Aorta (tissue), 5 donors: ENCODE data around the gene HLA-DRB1. TPM values are rescaled to one million over a fixed set of nuclear protein-coding genes. Genes with fewer than 3 reads are reported as not detected.

Experiments
- ATAC-seq: fragments of 200-7000 bp; cut with Tn5 transposase; one replicate; pipeline ENCODE4 v1.9.1; 2022; ENCODE audit warnings: moderate library complexity; ENCODE audit not compliant: low FRiP score
- DNase-seq, 2 donors: peaks; one replicate each; pipeline ENCODE4 v3.0.0-alpha.2; 2020
- H3K27ac ChIP-seq, 2 donors: one replicate each; pipeline ENCODE4 v1.5.1; 2013; ENCODE audit warnings: low read length in 2 of 2, mild to moderate bottlenecking in 2 of 2, moderate library complexity in 2 of 2, control low read depth in 1 of 2, inconsistent platforms in 1 of 2, low read depth in 1 of 2
- H3K27me3 ChIP-seq, 2 donors: one replicate each; pipeline ENCODE4 v1.6.1; 2013; ENCODE audit warnings: control low read depth in 1 of 2, low read length in 1 of 2, mild to moderate bottlenecking in 1 of 2, moderate library complexity in 1 of 2; ENCODE audit not compliant: insufficient read depth in 2 of 2, control insufficient read depth in 1 of 2
- H3K36me3 ChIP-seq, 2 donors: one replicate each; pipeline ENCODE4 v1.6.1; 2013; ENCODE audit warnings: control low read depth in 1 of 2, low read length in 1 of 2, mild to moderate bottlenecking in 1 of 2; ENCODE audit not compliant: insufficient read depth in 2 of 2, control insufficient read depth in 1 of 2
- H3K4me1 ChIP-seq, 2 donors: one replicate each; pipeline ENCODE4 v1.6.1; 2013; ENCODE audit warnings: low read length in 2 of 2, control low read depth in 1 of 2, mild to moderate bottlenecking in 1 of 2, moderate library complexity in 1 of 2; ENCODE audit not compliant: insufficient read depth in 2 of 2, control insufficient read depth in 1 of 2
- H3K4me3 ChIP-seq, 2 donors: one replicate each; pipeline ENCODE4 v1.5.1; 2013; ENCODE audit warnings: low read length in 2 of 2, control low read depth in 1 of 2, mild to moderate bottlenecking in 1 of 2
- H3K9me3 ChIP-seq: one replicate; pipeline ENCODE4 v1.6.1; 2013; ENCODE audit warnings: mild to moderate bottlenecking, low read length; ENCODE audit not compliant: control insufficient read depth
- WGBS, 2 donors: extraction: QIAGEN DNeasy Blood & Tissue Kit; methylation state at CpG; one replicate each; pipeline ENCODE4 v1.1.7; 2013; 5-methylcytosine and 5-hydroxymethylcytosine counted together
- intact Hi-C, 2 donors: fragments of 100-400 bp; cut with DNase I; formaldehyde crosslinking; loops; one replicate each; pipeline versions ENCODE4 v1.14.2 to v1.15.0; 2022
- polyA plus RNA-seq, 2 donors: library from polyadenylated mRNA; stranded (reverse); fragments of 200-250 nt; gene quantifications; one replicate each; pipeline ENCODE4 v1.2.3, GENCODE V29; 2013
- total RNA-seq, 2 donors: library from RNA; stranded (reverse); fragmentation: NEBNext Ultra II Directional; extraction: Animal tissue kit (Norgen Biotek cat#: 25700); gene quantifications; one replicate each; pipeline ENCODE4 v1.2.1, GENCODE V29; 2021
- donor health status: healthy with polysubstance abuse.
- donor health status: Bipolar disorder and iron deficiency.
- donor health status: DM: no; HTN: no; CAD: no.
- donor health status: DM: no; HTN: no; CAD: no.
- donor health status: DM: yes; HTN: yes; CAD: no.

The HLA-DRB1 gene
- total and polyA plus RNA-seq, 4 donors, result 18.5 to 157 (median 114) TPM

GRCh38 chr6:32613475-32613874 is 23.8 kb upstream of the HLA-DRB1 start:
- Histone ChIP-seq H3K4me3 (no peak overlapping the region), H3K9me3 (peaks cover 2% of the 10 kb centered on the region), H3K27me3 (peaks cover 0 to 1% of the 10 kb centered on the region in 2 donors), H3K27ac (no peak overlapping the region), H3K4me1 (no peaks in the 10 kb centered on the region), H3K36me3 (no peaks in the 10 kb centered on the region)
- DNase-seq (no peak), ATAC-seq (no peak)
- intact Hi-C loops, result no loop called here
- WGBS, 2 donors, result 27 to 28% methylated on average over 6 of the region's 6 CpGs

GRCh38 chr6:32610682-32611296 is 21.1 kb upstream of the HLA-DRB1 start:
- Histone ChIP-seq H3K27me3 (no peaks in the 10 kb centered on the region), H3K4me1 (no peaks in the 10 kb centered on the region), H3K4me3 (no peak overlapping the region), H3K27ac (no peak overlapping the region), H3K36me3 (no peaks in the 10 kb centered on the region), H3K9me3 (no peaks in the 10 kb centered on the region)
- intact Hi-C loops, result no loop called here
- DNase-seq, result no peak
- no peak for ATAC-seq
- 20 to 25% methylated on average over 3 of the region's 3 CpGs for WGBS, 2 donors

DNA sequence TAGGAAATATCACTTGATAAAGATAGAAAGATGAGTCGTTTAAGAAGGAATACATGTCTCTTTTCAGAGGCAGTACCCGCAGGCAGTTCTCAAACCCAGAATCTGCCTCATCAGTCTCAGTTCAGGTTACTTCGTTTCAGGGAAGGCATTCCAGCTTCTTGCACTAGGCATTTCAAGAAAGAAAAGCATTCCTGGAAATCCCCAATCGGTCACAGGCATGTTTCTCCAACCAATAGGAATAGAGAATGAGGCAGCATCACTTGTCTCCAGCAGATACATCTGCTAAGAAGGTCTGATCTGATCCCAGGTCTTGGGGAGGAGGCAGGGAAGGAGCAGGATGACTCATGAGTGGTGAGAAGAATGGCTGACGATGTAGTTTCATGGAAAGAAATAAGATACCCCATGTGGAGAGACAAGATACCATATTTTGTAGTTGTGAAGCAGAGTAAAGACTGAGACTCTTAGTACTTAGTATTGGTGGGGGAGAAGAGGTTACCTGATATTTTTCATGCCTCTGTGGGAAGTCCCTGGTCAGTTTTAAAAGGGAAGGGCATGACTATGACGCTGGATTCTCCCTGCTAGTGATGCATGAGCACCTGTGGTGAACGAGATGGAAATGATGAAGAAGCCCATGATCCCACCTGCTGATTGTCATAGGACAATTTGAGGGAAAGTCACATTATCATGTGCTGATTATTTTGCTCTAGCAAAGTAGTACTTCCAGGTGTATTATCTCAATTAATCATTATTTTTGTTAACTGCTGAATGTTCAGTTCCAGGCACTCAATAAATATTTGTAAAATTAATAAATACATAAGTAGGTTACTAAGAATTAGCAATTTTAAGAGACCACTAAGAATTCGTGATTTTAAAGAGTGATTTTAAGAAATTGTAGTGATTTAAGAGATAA is 20.3 kb upstream of the HLA-DRB1 start:
- no peak overlapping the region for H3K4me3 ChIP-seq
- intact Hi-C loops, result no loop called here
- no peak for DNase-seq
- 12 to 14% methylated on average over 8 of the region's 8 CpGs for whole genome bisulfite sequencing, 2 donors
- no peaks in the 10 kb centered on the region for H3K36me3 ChIP-seq
- ATAC-seq, result peak; percentile 91
- H3K4me1 ChIP-seq, result no peaks in the 10 kb centered on the region
- no peaks in the 10 kb centered on the region for H3K9me3 ChIP-seq
- no peaks in the 10 kb centered on the region for H3K27me3 ChIP-seq
- H3K27ac ChIP-seq, result no peak overlapping the region

DNA sequence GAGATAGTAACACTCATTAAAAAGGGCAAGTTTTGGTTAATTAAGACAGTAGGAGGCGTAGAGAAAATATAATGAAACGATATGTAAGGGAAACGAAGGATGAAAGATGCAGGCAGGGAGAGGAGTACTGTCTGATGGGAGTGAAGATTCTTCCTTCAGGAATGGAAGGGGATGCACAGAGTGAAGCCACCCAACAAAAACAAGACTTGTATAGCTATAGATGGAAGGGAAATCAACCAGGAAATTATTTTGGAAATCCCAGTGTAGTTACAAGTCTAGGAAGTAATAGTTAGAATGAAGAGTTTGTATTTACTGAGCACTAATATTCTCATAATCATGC is 19.7 kb upstream of the HLA-DRB1 start:
- no peaks in the 10 kb centered on the region for H3K27me3 ChIP-seq
- ATAC-seq (no peak), DNase-seq (no peak)
- no peaks in the 10 kb centered on the region for H3K9me3 ChIP-seq
- no peaks in the 10 kb centered on the region for H3K4me1 ChIP-seq
- H3K4me3 ChIP-seq, result no peak overlapping the region
- WGBS, 2 donors, result 52 to 58% methylated on average over 3 of the region's 3 CpGs
- no peak overlapping the region for H3K27ac ChIP-seq
- intact Hi-C loops, result no loop called here
- H3K36me3 ChIP-seq, result no peaks in the 10 kb centered on the region

DNA sequence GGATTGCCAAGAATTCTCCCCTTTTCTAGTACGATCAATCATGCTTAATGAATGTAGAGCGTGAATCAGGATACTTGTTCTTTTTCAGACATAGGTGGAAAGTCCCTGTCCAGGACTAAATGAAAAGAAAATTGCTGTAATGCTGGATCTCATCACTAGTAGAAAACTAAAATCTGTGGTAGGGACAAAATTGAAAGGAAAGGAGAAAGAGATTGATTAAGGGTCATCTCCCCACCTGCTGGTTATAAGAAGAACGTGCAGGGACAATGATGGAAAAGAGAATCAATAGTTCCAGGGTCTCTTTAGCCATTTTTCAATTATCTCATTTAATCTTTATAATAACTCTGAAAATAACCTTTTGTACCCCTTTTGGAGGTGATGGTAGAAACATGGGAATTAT is 18.7 kb upstream of the HLA-DRB1 start:
- 30 to 33% methylated on average over 3 of the region's 3 CpGs for WGBS, 2 donors
- ATAC-seq, result no peak
- no peaks in the 10 kb centered on the region for H3K4me1 ChIP-seq
- no peaks in the 10 kb centered on the region for H3K36me3 ChIP-seq
- H3K27ac ChIP-seq, result no peak overlapping the region
- intact Hi-C loops, result no loop called here
- H3K4me3 ChIP-seq, result no peak overlapping the region
- H3K9me3 ChIP-seq, result no peaks in the 10 kb centered on the region
- no peaks in the 10 kb centered on the region for H3K27me3 ChIP-seq
- no peak for DNase-seq

DNA sequence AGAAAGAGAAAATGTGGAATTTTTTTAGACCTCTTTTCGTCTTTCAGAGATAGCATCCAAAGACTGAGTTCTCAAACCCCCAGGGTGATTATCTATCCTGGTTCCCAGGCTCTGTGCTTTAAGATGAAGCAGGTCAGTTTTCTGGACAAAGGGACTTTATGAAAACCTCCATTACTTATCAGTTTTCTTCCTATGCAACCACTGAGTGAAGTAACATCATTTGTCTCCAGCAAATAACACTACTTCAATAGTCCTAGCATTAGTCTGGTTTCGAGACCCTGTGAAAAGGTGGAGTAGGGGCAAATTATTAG is 18.3 kb upstream of the HLA-DRB1 start:
- intact Hi-C loops, result no loop called here

DNA sequence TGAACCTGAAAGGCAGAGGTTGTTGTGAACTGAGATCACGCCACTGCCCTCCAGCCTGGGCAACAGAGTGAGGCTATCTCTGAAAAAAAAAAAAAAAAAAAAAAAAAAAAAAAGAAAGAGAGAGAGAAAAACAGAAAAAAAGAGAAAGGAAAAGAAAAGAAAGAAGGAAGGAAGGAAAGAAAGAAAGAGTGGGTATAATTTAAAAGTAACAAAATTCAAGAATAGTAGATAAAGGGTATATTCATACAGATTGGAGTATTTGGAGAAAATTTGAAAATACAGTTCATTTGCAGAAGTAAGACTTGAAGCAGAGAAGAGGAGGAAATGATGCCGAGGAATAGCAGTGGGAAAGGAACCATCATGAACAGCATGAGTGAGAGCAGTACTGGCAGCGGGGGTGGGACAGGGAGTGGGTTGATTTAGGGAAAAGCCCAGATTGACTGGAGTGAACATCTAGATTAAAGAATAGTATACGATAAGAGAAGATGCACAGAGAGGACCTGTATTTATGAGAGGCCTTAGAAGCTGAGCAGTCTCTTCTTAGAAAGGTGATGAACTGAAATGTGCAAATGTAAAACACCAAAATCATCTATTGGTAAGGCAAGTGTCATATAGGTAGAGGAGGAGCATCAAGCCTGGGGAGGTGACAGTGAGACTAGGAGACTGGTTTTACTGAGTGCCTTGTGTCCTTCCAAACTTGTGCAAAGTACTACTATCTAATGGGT is 17.8 kb upstream of the HLA-DRB1 start:
- ATAC-seq (no peak), DNase-seq (no peak)
- H3K4me1 ChIP-seq, result no peaks in the 10 kb centered on the region
- no peak overlapping the region for H3K4me3 ChIP-seq
- intact Hi-C loops, result no loop called here
- 57 to 67% methylated on average over 3 to 4 of the region's 4 CpGs for WGBS, 2 donors
- no peaks in the 10 kb centered on the region for H3K36me3 ChIP-seq
- no peaks in the 10 kb centered on the region for H3K27me3 ChIP-seq
- no peak overlapping the region for H3K27ac ChIP-seq
- H3K9me3 ChIP-seq, result no peaks in the 10 kb centered on the region

More for the DNA sequence above, 18.3 kb upstream of the HLA-DRB1 start:
- H3K9me3 ChIP-seq, result no peaks in the 10 kb centered on the region
- no peaks in the 10 kb centered on the region for H3K27me3 ChIP-seq
- no peaks in the 10 kb centered on the region for H3K36me3 ChIP-seq
- DNase-seq (no peak), ATAC-seq (no peak)
- H3K4me1 ChIP-seq, result no peaks in the 10 kb centered on the region
- WGBS, 2 donors, result 41 to 42% methylated on average over 2 of the region's 2 CpGs
- no peak overlapping the region for H3K4me3 ChIP-seq
- H3K27ac ChIP-seq, result no peak overlapping the region

- 0% methylated on average over 3 of the region's 3 CpGs for WGBS, 2 donors
- Histone ChIP-seq H3K4me3 (no peak overlapping the region), H3K27me3 (no peaks in the 10 kb centered on the region), H3K27ac (no peak overlapping the region), H3K4me1 (no peaks in the 10 kb centered on the region), H3K36me3 (no peaks in the 10 kb centered on the region), H3K9me3 (no peaks in the 10 kb centered on the region)
- DNase-seq (no peak), ATAC-seq (peak; percentile 66)
- intact Hi-C loops, result no loop called here
Measured at GRCh38 chr6:32604434-32604877, 14.8 kb upstream of the HLA-DRB1 start.
